ENCODE data around the gene CYB5B. TPM values are rescaled to one million over a fixed set of nuclear protein-coding genes. Genes with fewer than 3 reads are reported as not detected.
"Not testable (repeated sequence)": the region's sequence is repeated elsewhere in the genome, so short reads cannot be mapped to it uniquely, and the experiment has no call there.

Gene CYB5B
- total RNA-seq, 3 donors from 2014 or later: 28.2 to 48.0 (median 34.7) TPM

GRCh38 chr16:69435977-69436820 lies 11.8 kb downstream of the CYB5B start:
- DNase-seq (ENCODE audit: low spot score in 2 of 2): no peak
- H3K27ac ChIP-seq: no peak overlapping the region
- no peaks in the 10 kb centered on the region for H3K9me3 ChIP-seq
- H3K4me3 ChIP-seq: no peak overlapping the region
- TF ChIP-seq POLR2AphosphoS5 (IDR thresholded peaks at IDR 0.05) (no peak), POLR2A (IDR thresholded peaks at IDR 0.05) (no peak)
- TF ChIP-seq, protein P1, sequence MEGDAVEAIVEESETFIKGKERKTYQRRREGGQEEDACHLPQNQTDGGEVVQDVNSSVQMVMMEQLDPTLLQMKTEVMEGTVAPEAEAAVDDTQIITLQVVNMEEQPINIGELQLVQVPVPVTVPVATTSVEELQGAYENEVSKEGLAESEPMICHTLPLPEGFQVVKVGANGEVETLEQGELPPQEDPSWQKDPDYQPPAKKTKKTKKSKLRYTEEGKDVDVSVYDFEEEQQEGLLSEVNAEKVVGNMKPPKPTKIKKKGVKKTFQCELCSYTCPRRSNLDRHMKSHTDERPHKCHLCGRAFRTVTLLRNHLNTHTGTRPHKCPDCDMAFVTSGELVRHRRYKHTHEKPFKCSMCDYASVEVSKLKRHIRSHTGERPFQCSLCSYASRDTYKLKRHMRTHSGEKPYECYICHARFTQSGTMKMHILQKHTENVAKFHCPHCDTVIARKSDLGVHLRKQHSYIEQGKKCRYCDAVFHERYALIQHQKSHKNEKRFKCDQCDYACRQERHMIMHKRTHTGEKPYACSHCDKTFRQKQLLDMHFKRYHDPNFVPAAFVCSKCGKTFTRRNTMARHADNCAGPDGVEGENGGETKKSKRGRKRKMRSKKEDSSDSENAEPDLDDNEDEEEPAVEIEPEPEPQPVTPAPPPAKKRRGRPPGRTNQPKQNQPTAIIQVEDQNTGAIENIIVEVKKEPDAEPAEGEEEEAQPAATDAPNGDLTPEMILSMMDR (IDR thresholded peaks at IDR 0.05): no peak
- H3K4me1 ChIP-seq: no peaks in the 10 kb centered on the region
- no peaks in the 10 kb centered on the region for H3K27me3 ChIP-seq
- intact Hi-C loops (cut with DNase I; ENCODE audit: low total_unique reads): no loop called here
- no peaks in the 10 kb centered on the region for H3K36me3 ChIP-seq

DNA sequence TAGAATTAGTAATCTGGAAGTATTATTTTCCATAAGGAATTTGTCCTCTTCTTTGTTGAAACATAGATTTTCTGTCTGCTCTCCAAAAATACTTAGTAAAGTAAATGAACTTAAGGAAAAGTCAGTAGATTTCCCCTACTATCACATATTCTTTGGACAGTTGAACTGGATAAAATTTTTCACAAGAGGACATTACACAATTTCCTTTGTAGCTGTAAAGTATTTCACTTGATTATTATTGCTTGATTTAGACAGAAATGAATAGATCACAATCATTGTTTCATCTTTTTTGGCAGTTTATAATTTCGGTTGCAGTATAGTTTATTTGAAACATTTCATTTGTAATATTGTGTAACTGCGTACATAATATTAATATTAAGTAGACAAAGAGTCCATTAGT lies 12.5 kb downstream of the CYB5B start:
- Histone ChIP-seq H3K27ac (no peak overlapping the region), H3K4me3 (no peak overlapping the region), H3K27me3 (no peaks in the 10 kb centered on the region), H3K36me3 (no peaks in the 10 kb centered on the region), H3K9me3 (no peaks in the 10 kb centered on the region), H3K4me1 (no peaks in the 10 kb centered on the region)
- no peak for TF ChIP-seq POLR2A (IDR thresholded peaks at IDR 0.05)
- TF ChIP-seq, protein P1 (IDR thresholded peaks at IDR 0.05): no peak
- no peak for TF ChIP-seq POLR2AphosphoS5 (IDR thresholded peaks at IDR 0.05)
- DNase-seq (ENCODE audit: low spot score in 2 of 2): no peak
- intact Hi-C loops (cut with DNase I; ENCODE audit: low total_unique reads): no loop called here

- intact Hi-C loops (cut with DNase I; ENCODE audit: low total_unique reads): no loop called here
- no peak overlapping the region for H3K4me3 ChIP-seq
- no peak for DNase-seq (ENCODE audit: low spot score in 2 of 2)
- H3K9me3 ChIP-seq: no peaks in the 10 kb centered on the region
- no peaks in the 10 kb centered on the region for H3K36me3 ChIP-seq
- H3K27ac ChIP-seq: no peak overlapping the region
- TF ChIP-seq POLR2A (IDR thresholded peaks at IDR 0.05): no peak
- H3K27me3 ChIP-seq: no peaks in the 10 kb centered on the region
- H3K4me1 ChIP-seq: peaks cover 0 to under 1% of the 10 kb centered on the region in 2 donors
Observed at GRCh38 chr16:69438465-69438864, 14.0 kb downstream of the CYB5B start.

DNA sequence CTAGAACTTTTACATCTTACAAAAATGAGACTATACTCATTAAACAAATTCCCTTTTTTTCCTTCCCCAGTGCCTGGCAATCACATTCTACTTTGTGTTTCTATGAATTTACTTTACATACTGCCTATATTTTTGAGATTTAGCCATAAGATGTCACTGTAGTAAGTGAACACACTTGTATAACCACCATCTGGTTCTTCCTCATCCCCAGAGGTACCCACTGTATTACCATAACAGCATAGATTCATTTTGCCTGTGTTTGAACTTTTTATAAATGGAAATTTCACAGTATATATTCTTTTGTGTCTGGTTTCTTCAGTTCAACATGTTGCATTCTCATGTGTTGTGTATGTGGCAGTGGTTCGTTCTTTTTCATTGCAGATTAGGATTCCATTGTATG lies 15.8 kb downstream of the CYB5B start:
- Histone ChIP-seq H3K36me3 (no peaks in the 10 kb centered on the region), H3K4me1 (peaks cover 0 to 7% of the 10 kb centered on the region in 2 donors), H3K27me3 (no peaks in the 10 kb centered on the region), H3K4me3 (no peak overlapping the region), H3K27ac (no peak overlapping the region), H3K9me3 (no peaks in the 10 kb centered on the region)
- intact Hi-C loops (cut with DNase I; ENCODE audit: low total_unique reads): no loop called here
- DNase-seq (ENCODE audit: low spot score in 2 of 2): no peak
- TF ChIP-seq, protein P1 (IDR thresholded peaks at IDR 0.05): no peak
- TF ChIP-seq POLR2AphosphoS5 (IDR thresholded peaks at IDR 0.05) (no peak), POLR2A (IDR thresholded peaks at IDR 0.05) (no peak)

DNA sequence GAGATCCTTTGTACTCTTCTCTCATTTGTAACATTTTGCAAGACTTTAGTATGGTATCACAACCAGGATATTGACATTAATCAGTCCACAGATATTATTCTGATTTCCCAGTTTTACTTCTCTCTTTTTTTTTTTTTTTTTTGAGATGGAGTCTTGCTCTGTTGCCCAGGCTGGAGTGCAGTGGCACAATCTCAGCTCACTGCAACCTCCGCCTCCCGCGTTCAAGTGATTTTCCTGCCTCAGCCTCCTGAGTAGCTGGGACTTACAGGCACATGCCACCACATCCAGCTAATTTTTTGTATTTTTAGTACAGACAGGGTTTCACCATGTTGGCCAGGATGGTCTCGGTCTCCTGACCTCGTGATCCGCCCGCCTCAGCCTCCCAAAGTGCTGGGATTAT lies 16.6 kb downstream of the CYB5B start:
- not testable (repeated sequence) for H3K4me1 ChIP-seq

DNA sequence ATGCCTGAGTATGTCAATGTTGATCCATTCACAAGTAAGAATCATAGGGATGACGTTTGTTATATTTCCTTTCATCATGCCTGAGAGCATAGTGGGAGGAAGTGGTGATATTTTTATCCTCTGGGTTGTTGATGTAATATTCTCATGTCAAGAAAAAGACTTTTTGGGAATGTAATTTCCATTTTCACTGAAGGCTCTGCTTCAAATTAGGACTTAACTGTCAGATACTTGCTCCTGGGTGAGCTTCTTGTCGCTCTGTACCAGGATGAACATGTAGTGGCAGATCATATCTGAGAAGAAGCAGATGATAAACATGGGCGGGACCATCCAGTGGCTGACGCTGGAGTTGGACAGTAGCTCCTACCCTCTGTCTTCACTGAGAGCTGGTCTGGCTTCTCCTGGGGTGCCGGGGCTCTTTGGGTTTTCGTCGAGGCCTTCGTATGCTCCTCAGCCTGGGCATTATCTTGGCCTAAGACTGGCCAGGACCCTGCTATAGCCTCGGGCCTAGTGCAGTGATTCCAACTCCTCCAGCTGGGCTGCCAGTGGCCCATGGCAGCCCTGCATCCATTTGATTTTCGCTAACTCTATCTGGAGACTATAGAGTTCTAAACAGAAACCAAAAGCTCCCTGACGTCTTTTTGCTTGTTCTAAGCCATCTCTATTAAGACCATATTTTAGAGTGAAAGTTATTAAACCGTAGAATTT lies 19.7 kb downstream of the CYB5B start:
- Histone ChIP-seq H3K4me3 (peak overlapping the region; percentile 18 to 60 (median 39)), H3K27ac (peak overlapping the region; percentile 91 to 94), H3K9me3 (no peaks in the 10 kb centered on the region), H3K4me1 (peaks cover 0 to 7% of the 10 kb centered on the region in 2 donors), H3K36me3 (no peaks in the 10 kb centered on the region), H3K27me3 (no peaks in the 10 kb centered on the region)
- intact Hi-C loops (cut with DNase I; ENCODE audit: low total_unique reads): no loop called here
- DNase-seq (ENCODE audit: low spot score in 2 of 2): no peak
- TF ChIP-seq POLR2A (IDR thresholded peaks at IDR 0.05) (no peak), POLR2AphosphoS5 (IDR thresholded peaks at IDR 0.05) (peak in 1 of 3 donors; percentile 21)
- TF ChIP-seq, protein P1 (IDR thresholded peaks at IDR 0.05): no peak

More for the DNA sequence above, 16.6 kb downstream of the CYB5B start:
- intact Hi-C loops (cut with DNase I; ENCODE audit: low total_unique reads); H3K36me3 ChIP-seq; H3K27me3 ChIP-seq; H3K27ac ChIP-seq; H3K4me3 ChIP-seq; DNase-seq (ENCODE audit: low spot score in 2 of 2); H3K9me3 ChIP-seq: not testable (repeated sequence)

All from breast epithelium (tissue), 4 donors.